HG02943 (cell line): Measurements from ENCODE around the gene ADCY5.
"Not testable (repeated sequence)": the region's sequence is repeated elsewhere in the genome, so short reads cannot be mapped to it uniquely, and the experiment has no call there.

ENCODE experiments used
- ATAC-seq: cut with Tn5 transposase; IDR thresholded peaks from one replicate; pipeline ENCODE4 v1.9.1; 2021; ENCODE audit warnings: mild to moderate bottlenecking, low read depth, moderate library complexity; ENCODE audit not compliant: unreplicated experiment

ADCY5 gene

DNA sequence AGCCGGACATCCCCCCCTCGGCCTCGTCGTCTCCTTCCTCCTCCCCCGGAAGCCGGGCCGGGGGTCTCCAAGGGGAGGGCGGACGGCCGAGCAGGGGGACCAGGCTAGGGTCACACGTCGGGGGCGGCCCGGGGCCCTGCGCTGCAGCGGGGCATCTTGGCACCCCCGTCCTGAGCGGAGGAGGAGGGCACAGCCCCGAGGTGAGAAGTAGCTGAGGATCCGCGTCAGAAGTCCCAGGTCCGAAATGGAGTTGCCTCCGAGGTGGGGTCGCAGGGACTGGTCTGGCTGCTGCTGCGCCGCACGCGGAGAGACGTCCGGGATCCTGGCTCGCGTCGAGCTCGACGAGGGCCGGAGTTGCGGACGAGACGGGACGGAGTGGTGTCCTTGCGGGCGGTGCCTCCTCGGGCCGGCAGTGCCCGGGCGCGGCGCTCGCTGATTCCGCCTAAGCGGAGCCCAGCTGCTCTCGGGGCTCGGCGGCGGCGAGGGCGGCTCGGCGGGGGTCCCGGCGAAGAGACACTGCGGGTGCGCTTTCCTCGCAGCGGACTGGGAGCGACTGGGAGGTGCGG, at the start of gene ADCY5:
TSS of gene ADCY5 (minus strand) at position 555 of the 566 bp plus-strand sequence. CDS start at position 10, 545 bp downstream.
- ATAC-seq: no peak

DNA sequence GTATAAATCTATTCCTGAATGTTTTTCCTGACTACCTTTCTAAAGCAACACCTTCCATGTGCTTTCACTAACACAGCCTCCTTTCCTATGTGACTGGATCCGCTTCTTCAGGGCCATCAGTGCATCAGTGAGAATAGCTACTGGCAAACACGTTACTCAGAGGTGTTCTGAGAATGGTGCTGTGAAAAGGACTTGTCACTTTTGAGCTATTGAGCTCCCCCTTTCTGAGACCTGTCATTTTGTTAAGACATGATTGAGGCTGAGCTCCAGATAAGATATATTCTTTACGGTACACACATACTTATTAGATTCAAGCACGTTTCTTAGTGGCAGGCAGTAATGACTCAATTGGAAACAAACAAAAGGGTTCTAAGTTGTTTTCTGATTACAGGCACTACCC, 45.0 kb upstream of the ADCY5 start:
- ATAC-seq: no peak

- ATAC-seq: no peak
These were observed 43.2 kb upstream of the ADCY5 start for GRCh38 chr3:123491966-123492587.

GRCh38 chr3:123489400-123490004, 40.6 kb upstream of the ADCY5 start:
- ATAC-seq: no peak

GRCh38 chr3:123488645-123489347, 39.9 kb upstream of the ADCY5 start:
- ATAC-seq: no peak

DNA sequence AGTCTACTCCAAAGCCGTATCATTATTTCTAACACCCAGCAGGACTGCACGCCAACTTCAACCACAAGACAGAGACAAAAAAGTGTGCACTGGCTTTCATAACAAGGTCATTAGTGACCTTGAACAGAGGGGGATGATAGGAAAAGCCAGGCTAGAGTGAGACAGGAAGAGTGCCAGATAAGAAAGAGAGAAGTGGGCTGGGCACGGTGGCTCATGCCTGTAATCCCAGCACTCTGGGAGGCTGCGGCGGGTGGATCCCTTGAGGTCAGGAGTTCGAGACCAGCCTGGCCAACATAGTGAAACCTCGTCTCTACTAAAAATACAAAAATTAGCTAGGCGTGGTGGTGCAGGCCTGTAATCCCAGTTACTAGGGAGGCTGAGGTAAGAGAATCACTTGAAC, 38.2 kb upstream of the ADCY5 start:
- ATAC-seq: not testable (repeated sequence)

DNA sequence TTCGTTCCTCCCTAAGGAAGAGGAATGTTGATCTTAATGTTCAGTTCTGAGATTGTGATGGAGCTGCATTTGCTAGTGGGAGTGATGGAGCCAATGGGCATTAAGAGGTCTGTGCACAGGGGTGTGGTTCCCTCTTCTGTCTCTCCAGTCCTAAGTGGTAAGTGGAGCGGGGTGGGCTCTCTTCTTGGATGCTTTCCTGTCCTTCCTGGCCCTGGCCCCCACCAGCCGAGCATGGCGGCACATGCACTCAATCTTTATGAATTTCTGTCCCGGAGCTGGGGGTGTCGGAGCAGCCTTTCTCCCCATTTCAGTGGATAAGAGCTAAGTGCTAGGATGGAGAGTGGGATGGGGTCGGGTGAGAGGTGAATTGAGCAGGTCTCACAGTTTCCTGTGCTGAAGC, 37.6 kb upstream of the ADCY5 start:
- ATAC-seq: no peak

GRCh38 chr3:123485551-123485950, 36.7 kb upstream of the ADCY5 start:
- no peak for ATAC-seq

- ATAC-seq: no peak
These were observed 34.3 kb upstream of the ADCY5 start for GRCh38 chr3:123483146-123483545.

DNA sequence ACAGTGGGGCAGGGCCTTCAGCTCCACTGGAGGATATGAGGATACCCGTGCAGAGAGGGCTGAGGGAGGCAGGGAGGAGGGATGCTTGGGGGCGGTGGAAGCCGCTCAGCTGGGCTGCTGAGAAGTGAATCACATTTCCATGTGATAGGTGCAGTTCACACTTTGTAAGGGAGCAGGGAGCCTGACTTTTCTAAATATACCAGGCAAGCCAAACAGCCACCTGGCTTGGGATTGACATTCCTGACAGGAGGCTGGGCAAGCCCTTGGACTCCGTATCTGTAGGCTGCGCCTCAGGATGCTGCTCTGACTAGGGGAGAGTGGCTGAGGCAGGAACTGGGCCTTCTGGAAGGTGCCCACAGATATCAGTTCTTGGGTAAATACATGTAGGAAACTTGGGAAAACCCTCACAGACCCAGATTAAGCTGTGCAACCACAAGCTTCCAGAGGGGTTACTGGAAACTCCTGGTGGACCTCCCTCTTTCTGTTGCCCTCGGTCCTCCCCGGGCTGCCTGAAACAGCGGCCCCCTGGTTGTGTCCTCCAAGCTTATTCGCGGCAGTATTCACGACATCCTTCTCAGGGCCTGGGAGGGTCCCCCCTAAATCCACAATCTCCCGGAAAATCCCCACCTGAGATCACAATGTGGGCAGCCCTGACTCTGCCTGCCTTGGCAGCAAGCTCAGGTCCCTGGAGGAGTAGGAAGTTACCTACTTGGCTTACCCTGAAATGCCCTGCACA, 33.0 kb upstream of the ADCY5 start:
- ATAC-seq: no peak

GRCh38 chr3:123481071-123481470, 32.2 kb upstream of the ADCY5 start:
- no peak for ATAC-seq

DNA sequence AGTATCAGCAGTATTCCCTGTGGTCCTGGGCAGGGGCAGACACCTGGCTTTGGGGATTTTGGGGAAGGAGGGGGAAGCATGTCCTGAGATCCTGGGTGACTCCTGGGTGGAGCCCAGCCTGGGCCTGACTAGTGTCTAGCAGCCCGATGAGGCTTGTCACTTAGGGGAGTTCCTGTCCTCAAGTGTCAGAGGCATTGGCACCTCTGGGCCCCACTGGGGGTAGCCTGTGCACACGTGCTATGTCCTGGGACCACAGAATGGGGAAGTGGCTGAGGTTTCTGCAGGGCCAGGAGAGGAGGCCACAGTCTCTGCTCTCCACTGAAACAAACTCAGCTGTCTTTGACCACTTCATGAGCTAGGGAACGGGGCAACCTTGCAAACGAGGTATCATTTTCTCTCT, 31.5 kb upstream of the ADCY5 start:
- no peak for ATAC-seq

DNA sequence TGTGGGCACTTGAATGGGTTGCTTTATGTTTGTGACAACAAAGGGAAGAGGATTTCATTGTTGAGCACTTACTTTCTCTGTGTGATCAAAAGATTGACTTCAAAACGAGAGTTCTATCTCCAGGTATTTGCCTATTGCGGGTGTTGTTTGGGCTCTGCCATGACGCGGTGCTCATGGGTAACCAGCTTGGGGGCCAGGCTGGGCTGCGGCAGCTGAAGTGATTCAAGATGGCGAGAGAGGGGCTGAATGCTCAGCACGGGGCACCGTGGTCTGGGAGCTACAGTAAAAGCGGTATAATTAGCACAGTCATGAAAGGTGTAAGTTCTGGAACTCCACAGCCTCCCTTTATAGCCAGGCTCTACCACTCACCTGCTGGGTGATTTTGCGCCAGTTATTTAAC, 31.0 kb upstream of the ADCY5 start:
- no peak for ATAC-seq

DNA sequence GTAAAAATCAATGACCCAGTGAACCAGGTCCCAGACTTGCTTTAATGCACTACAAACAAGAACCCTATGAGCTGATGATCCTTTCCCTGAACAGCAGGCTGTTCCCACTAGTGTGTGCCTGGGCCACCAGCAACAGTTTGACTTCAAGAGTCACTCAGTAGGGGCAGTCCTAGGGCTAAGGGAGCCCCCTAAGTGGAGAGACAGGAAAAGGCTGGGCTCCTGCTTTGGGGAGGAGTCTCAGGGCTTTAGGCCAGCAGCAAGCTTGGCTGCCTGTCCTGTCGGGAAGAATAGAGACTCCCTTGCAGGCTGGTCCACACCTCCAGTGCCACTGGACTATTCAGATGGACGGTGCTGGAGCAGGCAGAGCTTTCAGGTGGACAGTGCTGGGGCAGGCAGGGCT, 29.4 kb upstream of the ADCY5 start:
- ATAC-seq: no peak

DNA sequence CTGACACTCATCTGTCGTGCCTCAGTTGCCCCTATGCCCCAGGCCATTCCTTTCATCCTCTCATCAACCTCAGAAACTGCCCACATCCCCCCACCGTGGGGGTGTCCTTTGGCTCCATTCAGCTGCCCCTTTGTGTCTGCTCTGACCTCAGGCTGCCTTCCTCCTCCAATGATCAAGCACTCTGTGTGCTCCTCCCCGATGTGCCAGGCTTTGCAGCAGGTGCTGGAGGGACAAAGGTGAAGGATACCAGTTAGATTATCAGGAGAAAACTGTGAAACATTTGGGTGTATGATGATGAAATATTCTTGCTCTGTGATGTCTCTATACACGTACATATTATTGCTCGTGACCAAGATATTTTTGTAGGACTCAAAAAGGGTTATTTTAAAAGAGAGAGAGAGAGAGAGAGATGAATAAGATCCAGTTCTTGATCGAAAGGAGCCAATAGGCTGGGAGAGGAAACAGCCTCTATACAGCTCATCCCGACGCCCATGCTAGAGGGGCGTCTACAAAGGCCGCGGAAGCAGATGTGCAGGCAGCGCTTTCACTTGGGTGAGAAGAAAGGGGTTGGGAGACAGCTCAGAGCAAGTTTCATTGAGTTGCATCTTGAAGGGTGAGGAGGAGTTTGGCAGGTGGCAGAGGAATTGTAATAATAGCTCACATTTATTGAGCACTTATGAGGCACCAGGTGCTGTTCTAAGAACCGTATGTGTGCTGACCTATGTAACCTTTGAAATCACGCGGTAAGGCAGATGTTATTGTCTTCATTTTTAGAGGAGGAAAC, 28.3 kb upstream of the ADCY5 start:
- ATAC-seq: no peak

DNA sequence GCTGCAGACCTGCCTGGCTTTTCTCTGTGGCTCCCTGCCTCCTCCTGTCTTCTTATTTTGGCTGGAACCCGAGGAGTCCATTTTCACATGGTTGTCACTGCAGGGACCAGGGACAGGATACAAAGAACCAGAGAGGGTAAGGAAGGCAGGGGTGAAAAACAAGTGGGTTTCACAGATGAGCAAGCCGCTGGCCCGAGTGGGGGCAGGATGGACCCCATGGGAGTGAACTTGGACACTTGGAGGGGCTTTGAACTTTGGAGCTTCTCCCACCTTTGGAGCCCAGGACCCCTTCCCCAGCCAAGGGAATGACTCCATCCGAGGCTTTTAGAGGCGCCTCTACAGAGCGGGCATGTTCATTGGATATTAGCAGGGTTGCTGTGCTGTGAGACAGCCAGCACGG, 26.9 kb upstream of the ADCY5 start:
- no peak for ATAC-seq

DNA sequence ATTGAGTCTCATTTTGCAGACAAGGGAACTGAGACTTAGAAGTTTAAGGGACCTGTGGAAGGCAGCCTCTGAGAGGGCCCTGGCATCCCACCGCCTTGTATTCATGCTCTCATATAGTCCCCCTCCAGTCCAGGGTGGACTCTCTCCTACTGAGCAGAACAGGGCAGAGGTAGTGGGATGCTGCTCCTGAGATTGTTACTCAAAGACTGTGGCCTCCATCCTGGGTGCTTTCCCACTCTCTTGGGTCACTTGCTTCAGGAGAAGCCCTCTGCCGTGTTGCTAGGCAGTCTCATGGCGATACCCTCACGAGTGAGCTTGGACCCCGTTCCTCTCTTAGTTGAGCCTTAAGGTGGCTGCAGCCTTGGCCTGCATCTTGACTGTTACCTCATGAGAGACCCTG, 22.2 kb upstream of the ADCY5 start:
- no peak for ATAC-seq

GRCh38 chr3:123469323-123469995, 20.6 kb upstream of the ADCY5 start:
- no peak for ATAC-seq

GRCh38 chr3:123467046-123467445, 18.2 kb upstream of the ADCY5 start:
- no peak for ATAC-seq

- no peak for ATAC-seq
These were observed 15.3 kb upstream of the ADCY5 start for GRCh38 chr3:123464211-123464610.
